ENCODE measurements around the gene C4orf50. TPM values are rescaled to one million over a fixed set of nuclear protein-coding genes. Genes with fewer than 3 reads are reported as not detected.

C4orf50 gene
- total and polyA plus RNA-seq, 4 experiments from 2014 or later: 0.02 to 0.26 (median 0.25) TPM; not detected in 1

DNA sequence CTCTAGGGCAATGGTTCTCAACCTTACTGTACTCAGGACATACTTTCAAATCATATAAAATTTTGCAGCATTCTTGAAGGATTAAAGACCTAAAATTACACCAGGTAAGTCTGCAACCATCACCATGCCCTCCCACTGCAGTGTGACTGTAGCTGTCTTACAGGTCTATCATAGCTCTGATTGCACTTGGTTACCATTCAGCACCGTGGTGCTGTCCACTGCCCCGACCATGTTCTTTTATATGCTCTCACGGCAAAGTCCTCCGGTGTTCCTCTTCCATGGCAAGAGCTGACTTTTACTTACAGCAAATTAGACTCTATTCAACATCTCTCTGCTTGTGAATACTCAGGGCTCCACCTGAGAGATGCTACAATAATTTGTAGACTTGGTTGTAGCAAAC is 136.9 kb downstream of the C4orf50 start:
- Mint-ChIP-seq H3K4me3 (no peak overlapping the region), H3K27ac (no peak overlapping the region), H3K27me3 (peaks cover 27 to 31% of the 10 kb centered on the region in 2 donors), H3K4me1 (no peaks in the 10 kb centered on the region), H3K9me3 (peaks cover 0 to 9% (median under 1%) of the 10 kb centered on the region in 8 donors), H3K36me3 (no peaks in the 10 kb centered on the region)
- ChIA-PET CTCF (ENCODE audit: partially characterized antibody) (no interaction called here), POLR2A (ENCODE audit: partially characterized antibody) (no interaction called here)
- no peak overlapping the region for H3K4me3 ChIP-seq (ENCODE audit: low read length in 2 of 2)
- DNase-seq: no peak
- H3K27me3 ChIP-seq (ENCODE audit: insufficient read depth, low read length): no peaks in the 10 kb centered on the region
- intact Hi-C loops (cut with micrococcal nuclease): no loop called here
- H3K27ac ChIP-seq (ENCODE audit: low read depth, low read length): no peak overlapping the region
- no peaks in the 10 kb centered on the region for H3K9me3 ChIP-seq (ENCODE audit: control insufficient read depth in 1 of 2, low read length in 2 of 2)
- no peaks in the 10 kb centered on the region for H3K4me1 ChIP-seq (ENCODE audit: insufficient read depth, low read length)
- no peaks in the 10 kb centered on the region for H3K36me3 ChIP-seq (ENCODE audit: insufficient read depth, low read length)

DNA sequence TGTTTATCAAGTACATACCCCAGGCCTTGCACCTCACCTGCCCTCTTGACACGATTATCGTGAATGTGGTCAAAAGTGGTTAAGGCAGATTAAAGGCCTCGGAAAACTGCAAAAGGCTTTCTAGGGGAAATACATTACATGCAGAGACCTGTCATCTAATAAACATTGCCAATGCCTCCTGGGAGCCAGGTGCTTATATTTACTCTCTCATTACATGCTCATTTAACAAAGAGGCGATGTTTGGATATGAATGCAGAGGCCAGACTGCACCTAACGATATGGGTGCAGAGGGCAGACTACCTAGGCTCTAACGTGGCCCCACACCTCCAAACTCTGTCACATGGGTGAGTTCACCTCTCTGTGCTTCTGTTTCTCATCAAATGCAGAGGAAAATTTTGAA is 139.9 kb downstream of the C4orf50 start:
- H3K4me1 ChIP-seq (ENCODE audit: insufficient read depth, low read length): no peaks in the 10 kb centered on the region
- CTCF ChIA-PET (ENCODE audit: partially characterized antibody): no interaction called here
- H3K27me3 Mint-ChIP-seq: peaks cover 20 to 22% of the 10 kb centered on the region in 2 donors

DNA sequence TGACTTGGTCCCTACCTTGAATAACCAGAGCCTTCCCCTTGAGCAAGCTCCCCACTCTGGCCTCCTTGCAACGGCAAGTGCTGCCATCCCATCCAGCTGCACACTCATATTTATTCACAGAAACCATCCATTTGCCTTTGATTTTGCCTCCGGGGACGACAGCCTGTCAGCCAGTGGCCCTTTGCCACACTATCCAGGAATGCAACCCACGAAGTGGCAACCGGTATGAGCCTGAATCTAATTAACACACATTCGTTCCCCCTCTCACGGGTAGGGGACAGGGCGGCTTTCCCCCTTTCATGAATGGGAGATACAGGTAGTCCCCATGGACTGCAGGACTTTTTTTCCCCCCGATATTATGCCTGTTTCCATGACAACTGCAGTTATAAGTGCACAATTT is 140.8 kb downstream of the C4orf50 start:
- Mint-ChIP-seq H3K4me3 (no peak overlapping the region), H3K4me1 (no peaks in the 10 kb centered on the region), H3K9me3 (peaks cover 0 to 13% (median 5%) of the 10 kb centered on the region in 8 donors), H3K27me3 (peaks cover 18 to 20% of the 10 kb centered on the region in 2 donors), H3K27ac (no peak overlapping the region), H3K36me3 (no peaks in the 10 kb centered on the region)
- Histone ChIP-seq H3K4me1 (ENCODE audit: insufficient read depth, low read length) (no peaks in the 10 kb centered on the region), H3K27me3 (ENCODE audit: insufficient read depth, low read length) (no peaks in the 10 kb centered on the region), H3K9me3 (ENCODE audit: control insufficient read depth in 1 of 2, low read length in 2 of 2) (no peaks in the 10 kb centered on the region), H3K4me3 (ENCODE audit: low read length in 2 of 2) (no peak overlapping the region), H3K36me3 (ENCODE audit: insufficient read depth, low read length) (no peaks in the 10 kb centered on the region), H3K27ac (ENCODE audit: low read depth, low read length) (no peak overlapping the region)
- ChIA-PET CTCF (ENCODE audit: partially characterized antibody) (no interaction called here), POLR2A (ENCODE audit: partially characterized antibody) (no interaction called here)
- intact Hi-C loops (cut with micrococcal nuclease): no loop called here
- no peak for DNase-seq

More for the DNA sequence above, 139.9 kb downstream of the C4orf50 start:
- H3K27me3 ChIP-seq (ENCODE audit: insufficient read depth, low read length): no peaks in the 10 kb centered on the region
- H3K27ac ChIP-seq (ENCODE audit: low read depth, low read length): no peak overlapping the region
- H3K9me3 ChIP-seq (ENCODE audit: control insufficient read depth in 1 of 2, low read length in 2 of 2): no peaks in the 10 kb centered on the region
- intact Hi-C loops (cut with micrococcal nuclease): no loop called here
- POLR2A ChIA-PET (ENCODE audit: partially characterized antibody): no interaction called here
- Mint-ChIP-seq H3K4me3 (no peak overlapping the region), H3K36me3 (no peaks in the 10 kb centered on the region), H3K9me3 (peaks cover 0 to 13% (median 5%) of the 10 kb centered on the region in 8 donors), H3K27ac (no peak overlapping the region), H3K4me1 (no peaks in the 10 kb centered on the region)
- H3K4me3 ChIP-seq (ENCODE audit: low read length in 2 of 2): no peak overlapping the region
- no peaks in the 10 kb centered on the region for H3K36me3 ChIP-seq (ENCODE audit: insufficient read depth, low read length)
- no peak for DNase-seq

DNA sequence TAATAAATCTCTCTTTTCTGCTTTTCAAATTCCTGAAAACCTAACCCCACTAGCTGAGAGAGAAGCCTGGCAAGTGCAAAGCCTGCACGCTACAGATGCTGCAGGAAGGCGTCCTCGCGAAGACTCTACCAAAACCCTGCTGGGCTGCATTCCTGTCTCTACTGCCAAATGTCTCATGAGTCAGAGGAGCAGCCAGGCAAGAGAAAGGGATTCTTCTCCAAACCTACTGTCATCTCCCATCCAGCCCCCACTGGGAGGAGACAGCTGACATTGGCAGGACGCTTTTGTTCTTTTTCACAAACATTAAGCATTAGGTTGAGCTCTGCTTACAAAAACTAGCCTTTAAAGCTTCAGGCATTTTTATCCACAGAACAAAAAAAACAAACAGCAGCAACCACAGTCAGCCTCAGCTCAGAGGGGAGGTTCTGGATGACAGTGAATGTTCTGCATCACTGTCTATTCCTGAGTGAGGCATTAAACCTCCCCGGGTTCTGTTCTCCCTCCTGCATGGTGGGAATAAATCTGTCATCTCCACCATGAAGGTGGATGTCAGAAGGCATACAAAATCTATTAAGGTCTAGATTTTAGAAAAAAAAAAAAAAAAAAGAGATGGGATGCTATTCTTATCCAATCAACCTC is 143.3 kb downstream of the C4orf50 start:
- no peaks in the 10 kb centered on the region for H3K36me3 ChIP-seq (ENCODE audit: insufficient read depth, low read length)
- Mint-ChIP-seq H3K9me3 (peaks cover 0 to 13% (median 5%) of the 10 kb centered on the region in 8 donors), H3K36me3 (no peaks in the 10 kb centered on the region), H3K4me1 (no peaks in the 10 kb centered on the region), H3K4me3 (no peak overlapping the region), H3K27ac (no peak overlapping the region), H3K27me3 (peaks cover 12 to 21% of the 10 kb centered on the region in 2 donors)
- ChIA-PET POLR2A (ENCODE audit: partially characterized antibody) (no interaction called here), CTCF (ENCODE audit: partially characterized antibody) (no interaction called here)
- H3K27ac ChIP-seq (ENCODE audit: low read depth, low read length): no peak overlapping the region
- intact Hi-C loops (cut with micrococcal nuclease): no loop called here
- no peak overlapping the region for H3K4me3 ChIP-seq (ENCODE audit: low read length in 2 of 2)
- no peaks in the 10 kb centered on the region for H3K27me3 ChIP-seq (ENCODE audit: insufficient read depth, low read length)
- DNase-seq: no peak
- H3K4me1 ChIP-seq (ENCODE audit: insufficient read depth, low read length): no peaks in the 10 kb centered on the region
- no peaks in the 10 kb centered on the region for H3K9me3 ChIP-seq (ENCODE audit: control insufficient read depth in 1 of 2, low read length in 2 of 2)

DNA sequence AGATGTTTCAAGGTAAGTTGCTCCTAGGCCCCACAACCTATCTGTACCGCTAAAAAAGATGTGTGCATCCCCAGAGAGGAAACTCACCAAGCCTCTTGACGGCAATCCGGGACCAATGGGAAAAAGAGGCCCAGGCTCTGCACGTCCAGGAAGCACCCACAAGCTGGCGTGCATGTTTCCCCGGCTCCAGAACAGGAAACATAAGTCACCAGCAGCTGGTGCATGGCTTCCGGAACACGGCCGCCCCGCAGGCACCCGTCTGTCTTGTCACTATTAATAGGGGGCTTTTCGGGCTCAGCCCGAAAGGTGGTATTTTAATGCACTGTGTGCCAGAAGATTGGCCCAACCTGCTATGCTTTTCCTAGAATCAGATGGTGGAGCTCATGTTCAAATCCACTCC is 147.5 kb downstream of the C4orf50 start:
- no peaks in the 10 kb centered on the region for H3K36me3 ChIP-seq (ENCODE audit: insufficient read depth, low read length)
- Mint-ChIP-seq H3K27me3 (peaks cover 13 to 23% of the 10 kb centered on the region in 2 donors), H3K36me3 (no peaks in the 10 kb centered on the region), H3K9me3 (peaks cover 0 to 7% (median 4%) of the 10 kb centered on the region in 8 donors), H3K27ac (no peak overlapping the region), H3K4me1 (peaks cover 14 to 18% (median 14%) of the 10 kb centered on the region in 4 donors), H3K4me3 (no peak overlapping the region)
- no peaks in the 10 kb centered on the region for H3K27me3 ChIP-seq (ENCODE audit: insufficient read depth, low read length)
- H3K4me3 ChIP-seq (ENCODE audit: low read length in 2 of 2): no peak overlapping the region
- intact Hi-C loops (cut with micrococcal nuclease): no loop called here
- POLR2A ChIA-PET (ENCODE audit: partially characterized antibody): no interaction called here
- CTCF ChIA-PET (ENCODE audit: partially characterized antibody): no interaction called here
- no peak overlapping the region for H3K27ac ChIP-seq (ENCODE audit: low read depth, low read length)
- H3K4me1 ChIP-seq (ENCODE audit: insufficient read depth, low read length): peaks cover 16% of the 10 kb centered on the region
- DNase-seq: no peak
- H3K9me3 ChIP-seq (ENCODE audit: control insufficient read depth in 1 of 2, low read length in 2 of 2): no peaks in the 10 kb centered on the region

DNA sequence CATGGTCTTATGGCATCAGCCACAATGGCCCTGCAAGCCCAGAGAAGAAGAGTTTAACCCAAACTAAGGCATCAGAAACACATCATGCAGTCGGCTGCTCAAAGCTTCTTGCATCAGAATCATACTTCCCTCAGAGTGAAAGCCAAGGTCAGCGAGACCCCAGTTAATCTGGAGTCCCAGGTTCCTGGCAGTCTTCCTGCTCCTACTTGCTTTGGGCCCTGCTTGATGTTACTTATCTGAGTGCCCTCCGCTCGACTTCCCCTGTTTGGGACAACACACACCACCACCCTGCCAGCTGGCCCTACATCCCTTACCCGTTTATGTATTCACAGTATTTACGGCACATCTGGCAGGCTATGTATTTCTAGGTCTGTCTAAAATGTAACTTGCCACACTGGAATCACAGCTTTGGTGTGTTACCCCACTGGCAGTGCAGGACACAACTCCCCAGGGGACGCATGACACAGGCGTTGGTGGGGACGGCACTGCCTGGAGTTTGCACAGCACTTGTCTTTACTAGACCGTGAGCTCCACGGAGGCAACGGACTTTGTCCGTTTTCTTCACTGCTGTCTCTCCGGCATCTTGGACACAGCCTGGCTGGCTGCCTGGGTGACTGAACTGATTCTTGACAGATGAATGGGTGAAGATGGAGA is 148.1 kb downstream of the C4orf50 start:
- no peaks in the 10 kb centered on the region for H3K36me3 Mint-ChIP-seq
- no peak overlapping the region for H3K4me3 ChIP-seq (ENCODE audit: low read length in 2 of 2)
- intact Hi-C loops (cut with micrococcal nuclease): no loop called here
- H3K36me3 ChIP-seq (ENCODE audit: insufficient read depth, low read length): no peaks in the 10 kb centered on the region
- peaks cover 11 to 23% of the 10 kb centered on the region in 2 donors for H3K27me3 Mint-ChIP-seq
- H3K27me3 ChIP-seq (ENCODE audit: insufficient read depth, low read length): no peaks in the 10 kb centered on the region
- H3K9me3 ChIP-seq (ENCODE audit: control insufficient read depth in 1 of 2, low read length in 2 of 2): no peaks in the 10 kb centered on the region
- POLR2A ChIA-PET (ENCODE audit: partially characterized antibody): no interaction called here
- CTCF ChIA-PET (ENCODE audit: partially characterized antibody): no interaction called here
- peaks cover 14 to 20% (median 15%) of the 10 kb centered on the region in 4 donors for H3K4me1 Mint-ChIP-seq
- H3K27ac Mint-ChIP-seq: no peak overlapping the region
- peaks cover 18% of the 10 kb centered on the region for H3K4me1 ChIP-seq (ENCODE audit: insufficient read depth, low read length)
- no peak overlapping the region for H3K27ac ChIP-seq (ENCODE audit: low read depth, low read length)
- peak overlapping the region in 1 of 8 donors; percentile 15 for H3K4me3 Mint-ChIP-seq
- DNase-seq: no peak
- peaks cover 0 to 7% (median 4%) of the 10 kb centered on the region in 8 donors for H3K9me3 Mint-ChIP-seq

DNA sequence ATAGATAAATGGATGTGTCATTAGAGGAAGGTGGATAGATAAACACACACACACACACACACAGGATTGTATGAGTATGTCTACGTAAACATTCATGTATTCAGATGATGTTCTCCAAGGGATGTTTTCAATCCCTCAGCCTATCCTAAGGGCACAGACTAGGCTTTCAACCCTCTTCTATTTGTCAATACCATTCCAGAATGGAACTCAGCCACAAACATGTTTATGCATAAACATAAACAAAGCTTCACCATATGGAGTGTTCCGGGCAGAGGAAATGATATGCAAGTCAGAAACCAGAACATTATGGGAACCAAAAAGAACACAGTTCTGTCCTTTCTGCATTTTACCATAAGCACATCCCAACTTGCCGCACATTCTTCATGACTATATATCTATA is 150.4 kb downstream of the C4orf50 start:
- Mint-ChIP-seq H3K36me3 (no peaks in the 10 kb centered on the region), H3K4me3 (no peak overlapping the region), H3K4me1 (peaks cover 15 to 27% (median 18%) of the 10 kb centered on the region in 4 donors), H3K27me3 (peaks cover 5 to 11% of the 10 kb centered on the region in 2 donors), H3K27ac (no peak overlapping the region), H3K9me3 (peaks cover 0 to 4% (median 0%) of the 10 kb centered on the region in 8 donors)
- Histone ChIP-seq H3K9me3 (ENCODE audit: control insufficient read depth in 1 of 2, low read length in 2 of 2) (no peaks in the 10 kb centered on the region), H3K4me3 (ENCODE audit: low read length in 2 of 2) (no peak overlapping the region), H3K36me3 (ENCODE audit: insufficient read depth, low read length) (no peaks in the 10 kb centered on the region), H3K4me1 (ENCODE audit: insufficient read depth, low read length) (peaks cover 18% of the 10 kb centered on the region), H3K27ac (ENCODE audit: low read depth, low read length) (no peak overlapping the region), H3K27me3 (ENCODE audit: insufficient read depth, low read length) (no peaks in the 10 kb centered on the region)
- intact Hi-C loops (cut with micrococcal nuclease): no loop called here
- POLR2A ChIA-PET (ENCODE audit: partially characterized antibody): no interaction called here
- no peak for DNase-seq
- CTCF ChIA-PET (ENCODE audit: partially characterized antibody): no interaction called here
